Nephron (organoid): ENCODE measurements around the gene CDH20.

Experiments used
- H3K27ac Mint-ChIP-seq, 3 experiments: 2 replicates each; pipeline ENCODE4 v1.8.0; 2020; ENCODE audit warnings: mixed read lengths in 3 of 3, mild to moderate bottlenecking in 2 of 3, moderate library complexity in 1 of 3
- H3K27me3 Mint-ChIP-seq: 2 replicates; pipeline ENCODE4 v1.8.0; 2021; ENCODE audit warnings: low read depth, mild to moderate bottlenecking, moderate library complexity, mixed read lengths
- H3K36me3 Mint-ChIP-seq: 2 replicates; pipeline ENCODE4 v1.8.0; 2020; ENCODE audit warnings: low read depth, mixed read lengths
- H3K4me1 Mint-ChIP-seq: 2 replicates; pipeline ENCODE4 v1.8.0; 2020; ENCODE audit warnings: mixed read lengths
- H3K4me3 Mint-ChIP-seq, 3 experiments: 2 replicates each; pipeline ENCODE4 v1.8.0; 2020; ENCODE audit warnings: mild to moderate bottlenecking in 3 of 3, mixed read lengths in 3 of 3, moderate library complexity in 2 of 3
- H3K9me3 Mint-ChIP-seq: 2 replicates; pipeline ENCODE4 v1.8.0; 2020; ENCODE audit warnings: mixed read lengths
- TF ChIP-seq, protein P1 (sequence below), 3 experiments: fragments of 200-600 bp; sonication (generic); IDR thresholded peaks; one replicate each; pipeline ENCODE4 v1.5.0; 2021; ENCODE audit warnings: antibody characterized with exemption in 3 of 3; ENCODE audit not compliant: unreplicated experiment in 3 of 3

The CDH20 gene

DNA sequence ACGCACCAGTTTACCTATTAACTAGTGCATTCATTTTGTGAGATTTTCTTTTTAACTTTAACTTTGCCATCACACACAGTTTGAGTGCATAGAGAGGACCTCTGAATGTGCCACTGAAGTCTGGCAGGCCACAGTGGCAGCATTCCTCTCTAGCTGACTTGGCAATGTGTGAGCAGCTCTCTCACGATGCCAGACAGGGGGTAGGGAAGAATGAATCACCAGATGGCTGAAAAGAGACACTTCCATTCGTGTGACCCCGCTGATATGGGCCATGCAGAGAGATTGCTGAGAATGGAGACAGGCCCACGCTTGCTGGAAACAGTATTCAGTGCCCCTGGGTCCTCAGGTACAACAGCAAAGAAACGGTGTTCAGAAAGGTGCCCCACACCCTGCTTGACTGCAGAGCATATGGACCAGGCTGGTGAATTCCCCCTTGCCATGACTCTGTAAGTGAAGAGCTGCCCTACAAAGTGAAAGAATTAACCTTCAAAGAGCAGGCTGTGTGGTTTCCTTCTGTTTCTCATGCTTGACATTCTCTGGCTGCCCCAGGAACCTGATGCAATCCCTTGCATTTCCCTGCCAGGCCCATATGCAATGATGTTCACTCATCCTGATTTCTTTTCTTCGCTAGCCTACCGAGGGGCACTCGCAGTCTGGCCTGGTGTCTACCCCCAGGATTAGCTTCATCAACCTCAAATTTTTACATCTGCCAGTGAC is 236.1 kb downstream of the CDH20 start:
- peaks cover 15% of the 10 kb centered on the region for H3K27me3 Mint-ChIP-seq
- peaks cover 27% of the 10 kb centered on the region for H3K9me3 Mint-ChIP-seq
- no peak overlapping the region for H3K4me3 Mint-ChIP-seq
- H3K4me1 Mint-ChIP-seq = no peaks in the 10 kb centered on the region
- H3K36me3 Mint-ChIP-seq = no peaks in the 10 kb centered on the region
- H3K27ac Mint-ChIP-seq = no peak overlapping the region
- TF ChIP-seq, protein P1, sequence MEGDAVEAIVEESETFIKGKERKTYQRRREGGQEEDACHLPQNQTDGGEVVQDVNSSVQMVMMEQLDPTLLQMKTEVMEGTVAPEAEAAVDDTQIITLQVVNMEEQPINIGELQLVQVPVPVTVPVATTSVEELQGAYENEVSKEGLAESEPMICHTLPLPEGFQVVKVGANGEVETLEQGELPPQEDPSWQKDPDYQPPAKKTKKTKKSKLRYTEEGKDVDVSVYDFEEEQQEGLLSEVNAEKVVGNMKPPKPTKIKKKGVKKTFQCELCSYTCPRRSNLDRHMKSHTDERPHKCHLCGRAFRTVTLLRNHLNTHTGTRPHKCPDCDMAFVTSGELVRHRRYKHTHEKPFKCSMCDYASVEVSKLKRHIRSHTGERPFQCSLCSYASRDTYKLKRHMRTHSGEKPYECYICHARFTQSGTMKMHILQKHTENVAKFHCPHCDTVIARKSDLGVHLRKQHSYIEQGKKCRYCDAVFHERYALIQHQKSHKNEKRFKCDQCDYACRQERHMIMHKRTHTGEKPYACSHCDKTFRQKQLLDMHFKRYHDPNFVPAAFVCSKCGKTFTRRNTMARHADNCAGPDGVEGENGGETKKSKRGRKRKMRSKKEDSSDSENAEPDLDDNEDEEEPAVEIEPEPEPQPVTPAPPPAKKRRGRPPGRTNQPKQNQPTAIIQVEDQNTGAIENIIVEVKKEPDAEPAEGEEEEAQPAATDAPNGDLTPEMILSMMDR (IDR thresholded peaks at IDR 0.05; ENCODE audit: unreplicated experiment in 3 of 3) = no peak

DNA sequence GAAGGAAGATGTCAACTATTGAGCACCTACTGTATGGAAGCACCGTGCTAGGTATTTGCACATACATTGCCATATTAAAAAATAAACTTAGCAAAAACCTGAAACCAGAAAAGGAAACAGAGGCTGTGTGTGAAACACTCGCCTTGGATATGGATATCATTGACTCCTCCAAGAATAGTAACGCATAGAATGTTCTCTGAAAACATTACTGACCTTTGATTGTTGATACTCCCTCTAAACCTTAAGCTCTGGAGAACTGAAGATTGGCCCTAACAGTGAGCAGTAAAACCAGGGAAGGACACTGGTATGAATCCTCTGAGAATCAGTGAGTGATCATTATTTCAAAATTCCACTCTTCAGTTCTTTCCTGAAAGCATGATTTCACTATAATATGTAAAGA is 236.8 kb downstream of the CDH20 start:
- Mint-ChIP-seq H3K36me3 (no peaks in the 10 kb centered on the region), H3K9me3 (peaks cover 28% of the 10 kb centered on the region), H3K27ac (no peak overlapping the region), H3K4me3 (no peak overlapping the region), H3K27me3 (peaks cover 16% of the 10 kb centered on the region), H3K4me1 (no peaks in the 10 kb centered on the region)
- TF ChIP-seq, protein P1 (IDR thresholded peaks at IDR 0.05; ENCODE audit: unreplicated experiment in 3 of 3) = no peak

DNA sequence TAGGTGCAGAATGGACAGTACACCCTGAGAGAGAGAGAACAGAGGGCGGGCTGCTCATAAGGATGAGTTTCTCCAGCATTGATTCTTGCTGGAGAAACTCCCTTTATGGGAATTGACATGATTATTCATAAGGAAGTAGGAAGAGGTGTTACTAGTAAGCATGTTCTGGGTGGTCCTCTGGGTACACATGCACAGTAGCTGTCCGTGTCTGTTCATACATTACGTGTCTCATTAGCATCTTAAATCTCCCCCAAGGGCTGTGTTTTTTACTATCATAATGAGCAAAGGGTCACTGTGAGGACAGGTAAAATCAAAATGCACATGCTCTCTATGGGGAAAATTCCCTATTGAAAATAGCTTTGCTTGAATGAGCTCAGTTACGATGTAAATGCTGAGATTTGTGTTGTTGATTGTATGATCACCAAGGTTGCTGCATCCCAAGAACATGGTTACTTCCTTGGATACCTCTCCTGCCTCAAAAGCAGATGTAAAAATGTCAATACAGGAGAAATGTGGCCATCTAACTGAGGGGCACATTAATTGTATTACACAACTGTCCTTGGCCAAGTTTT is 238.9 kb downstream of the CDH20 start:
- TF ChIP-seq, protein P1 (IDR thresholded peaks at IDR 0.05; ENCODE audit: unreplicated experiment in 3 of 3) = no peak
- Mint-ChIP-seq H3K4me3 (no peak overlapping the region), H3K36me3 (no peaks in the 10 kb centered on the region), H3K9me3 (peaks cover 21% of the 10 kb centered on the region), H3K27me3 (peaks cover 16% of the 10 kb centered on the region), H3K27ac (no peak overlapping the region), H3K4me1 (no peaks in the 10 kb centered on the region)

DNA sequence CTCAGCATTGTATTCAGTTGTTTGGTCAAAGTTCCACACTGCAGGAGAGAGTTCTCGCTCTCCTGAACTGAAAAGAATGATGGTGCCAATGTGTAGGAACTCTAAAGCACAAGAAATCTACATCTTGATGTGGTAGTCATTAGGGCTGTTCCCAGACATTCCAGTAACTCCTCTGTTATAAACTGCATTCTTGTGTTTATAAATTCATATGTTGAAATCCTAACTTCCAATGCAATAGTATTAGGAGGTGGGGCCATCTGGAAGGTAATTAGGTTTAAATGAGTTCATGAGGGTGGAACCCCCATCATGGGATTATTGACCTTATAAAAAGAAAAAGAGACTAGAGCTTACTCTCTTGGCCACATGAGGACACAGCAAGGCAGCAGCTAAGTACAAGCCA is 239.6 kb downstream of the CDH20 start:
- Mint-ChIP-seq H3K36me3 (no peaks in the 10 kb centered on the region), H3K9me3 (peaks cover 21% of the 10 kb centered on the region), H3K27me3 (peaks cover 21% of the 10 kb centered on the region), H3K4me3 (no peak overlapping the region), H3K27ac (no peak overlapping the region), H3K4me1 (no peaks in the 10 kb centered on the region)
- TF ChIP-seq, protein P1 (IDR thresholded peaks at IDR 0.05; ENCODE audit: unreplicated experiment in 3 of 3) = no peak

DNA sequence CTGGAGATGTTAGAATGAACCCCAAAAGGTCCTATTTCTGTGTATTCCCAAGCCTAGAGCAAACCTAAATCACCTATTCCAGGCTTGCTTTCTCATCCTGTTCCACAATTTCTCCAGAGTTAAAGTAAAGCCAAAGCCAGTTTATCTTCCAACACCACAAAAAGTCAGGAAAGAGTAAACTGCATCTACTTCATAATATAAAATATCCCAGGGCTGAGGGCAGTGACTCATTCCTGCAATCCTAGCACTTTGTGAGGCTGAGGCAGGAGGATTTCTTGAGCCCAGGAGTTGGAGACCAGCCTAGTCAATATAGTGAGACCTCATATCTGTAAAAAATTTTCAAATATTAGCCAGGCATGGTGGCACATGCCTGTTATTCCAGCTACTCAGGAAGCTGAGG is 241.4 kb downstream of the CDH20 start:
- TF ChIP-seq, protein P1 (IDR thresholded peaks at IDR 0.05; ENCODE audit: unreplicated experiment in 3 of 3) = no peak
- H3K27me3 Mint-ChIP-seq = peaks cover 28% of the 10 kb centered on the region
- H3K27ac Mint-ChIP-seq = no peak overlapping the region
- H3K36me3 Mint-ChIP-seq = no peaks in the 10 kb centered on the region
- peaks cover 2% of the 10 kb centered on the region for H3K4me1 Mint-ChIP-seq
- peaks cover 12% of the 10 kb centered on the region for H3K9me3 Mint-ChIP-seq
- no peak overlapping the region for H3K4me3 Mint-ChIP-seq

DNA sequence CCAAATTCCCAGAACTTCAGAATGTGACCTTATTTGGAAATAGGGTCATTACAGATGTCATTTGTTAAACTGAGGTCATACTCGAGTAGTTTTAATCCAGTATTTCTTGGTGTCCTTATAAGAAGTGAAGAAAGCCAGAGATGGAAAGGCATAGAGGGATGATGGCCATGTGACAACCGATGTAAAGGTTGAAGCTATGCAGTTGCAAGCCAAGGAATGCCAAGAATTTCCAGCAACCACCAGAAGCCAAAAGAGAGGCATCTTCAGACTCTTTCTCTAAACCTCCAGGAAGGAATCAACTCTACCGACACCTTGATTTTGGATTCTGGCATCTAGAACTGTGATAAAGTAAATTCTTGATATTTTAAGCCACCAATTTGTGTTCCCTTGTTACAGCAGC is 242.2 kb downstream of the CDH20 start:
- Mint-ChIP-seq H3K27ac (no peak overlapping the region), H3K36me3 (no peaks in the 10 kb centered on the region), H3K27me3 (peaks cover 28% of the 10 kb centered on the region), H3K4me1 (peaks cover 5% of the 10 kb centered on the region), H3K4me3 (no peak overlapping the region), H3K9me3 (peaks cover 12% of the 10 kb centered on the region)
- TF ChIP-seq, protein P1 (IDR thresholded peaks at IDR 0.05; ENCODE audit: unreplicated experiment in 3 of 3) = no peak
